GM19372 (cell line): ENCODE data around the gene TBC1D2B.

Source experiments
- ATAC-seq: cut with Tn5 transposase; IDR thresholded peaks from one replicate; pipeline ENCODE4 v1.9.1; 2021; ENCODE audit warnings: mild to moderate bottlenecking, low read depth, moderate library complexity; ENCODE audit not compliant: unreplicated experiment

TBC1D2B gene

DNA sequence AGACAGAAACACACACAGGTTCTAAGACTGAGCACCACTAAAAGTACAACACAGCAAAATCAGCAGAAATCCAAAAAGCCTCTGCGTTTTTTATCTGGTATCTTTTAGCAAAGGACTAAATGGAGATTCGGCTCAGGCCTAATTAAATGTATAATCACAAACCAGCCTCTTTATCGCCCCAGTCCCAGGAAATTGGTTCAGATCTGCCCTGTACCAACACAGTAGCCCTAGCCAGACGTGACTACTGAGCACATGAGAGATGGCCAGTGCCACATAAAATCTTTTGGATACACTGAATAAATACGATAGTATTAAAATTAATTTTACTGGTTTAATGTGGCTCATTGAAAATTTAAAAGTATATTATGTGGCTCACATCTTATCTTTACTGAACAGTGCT is 19.7 kb downstream of the TBC1D2B start:
- no peak for ATAC-seq

DNA sequence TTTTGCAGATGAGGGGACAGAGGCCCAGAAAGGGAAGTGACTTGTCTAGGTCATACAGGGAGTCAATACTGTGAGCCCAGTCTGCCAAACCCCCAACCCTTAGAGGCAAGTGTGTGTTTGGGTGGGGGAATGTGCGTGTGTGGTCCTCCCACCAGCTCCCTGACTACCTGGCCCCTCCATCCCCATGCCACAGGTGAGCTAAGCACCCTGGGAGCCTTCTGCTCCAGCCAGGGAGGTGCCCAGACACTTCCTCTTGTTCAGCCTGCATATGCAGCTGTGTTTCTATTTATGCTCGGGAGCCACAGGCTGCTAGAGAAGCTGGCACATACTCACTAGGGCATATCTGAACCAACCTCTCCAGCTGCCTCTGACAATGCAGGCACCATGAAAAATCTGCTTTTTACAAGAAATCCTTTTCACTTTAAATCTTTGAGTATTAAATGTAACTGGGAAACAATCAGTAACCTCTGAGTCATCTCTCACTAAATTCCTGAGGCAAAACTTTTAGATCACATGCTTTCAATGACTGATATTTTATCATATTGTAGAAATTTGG is 20.7 kb downstream of the TBC1D2B start:
- no peak for ATAC-seq

DNA sequence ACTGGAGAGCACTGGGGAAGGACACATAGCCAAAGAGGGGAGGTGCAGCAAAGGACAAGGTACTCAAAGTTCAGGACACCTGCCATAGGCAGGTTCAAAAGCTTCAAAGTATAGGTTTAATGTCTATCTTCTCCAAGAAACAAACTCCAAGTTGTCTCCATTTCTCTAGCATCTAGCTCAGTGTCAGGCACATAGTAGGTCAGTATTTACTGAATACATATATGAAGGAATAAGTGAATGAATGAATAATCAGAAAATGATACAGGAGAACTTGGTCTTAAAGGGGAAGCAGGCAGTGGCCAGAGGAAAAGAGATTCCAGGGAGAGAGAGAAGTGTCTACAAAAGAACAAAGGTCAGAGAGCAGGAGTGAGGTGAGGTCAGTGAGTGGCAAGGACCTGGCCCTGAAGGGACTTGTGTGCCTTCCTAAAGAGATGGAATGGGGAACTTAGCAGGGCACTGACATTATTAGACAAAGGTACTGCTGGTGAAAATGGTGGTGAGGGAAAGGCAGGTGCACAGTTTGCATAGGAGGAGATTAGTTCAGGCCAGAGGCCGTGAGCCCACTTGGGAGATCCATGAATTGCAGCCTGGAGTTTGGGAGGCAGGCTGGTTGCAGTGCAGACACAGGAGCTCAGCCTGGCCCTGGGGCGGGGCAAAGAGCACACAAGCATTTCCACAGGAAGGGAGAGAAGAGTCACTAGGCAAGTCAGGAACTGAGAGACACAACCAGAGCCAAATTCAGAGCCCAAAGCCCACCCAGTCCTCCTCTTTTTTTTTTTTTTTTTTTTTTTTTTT is 21.4 kb downstream of the TBC1D2B start:
- ATAC-seq, result no peak

DNA sequence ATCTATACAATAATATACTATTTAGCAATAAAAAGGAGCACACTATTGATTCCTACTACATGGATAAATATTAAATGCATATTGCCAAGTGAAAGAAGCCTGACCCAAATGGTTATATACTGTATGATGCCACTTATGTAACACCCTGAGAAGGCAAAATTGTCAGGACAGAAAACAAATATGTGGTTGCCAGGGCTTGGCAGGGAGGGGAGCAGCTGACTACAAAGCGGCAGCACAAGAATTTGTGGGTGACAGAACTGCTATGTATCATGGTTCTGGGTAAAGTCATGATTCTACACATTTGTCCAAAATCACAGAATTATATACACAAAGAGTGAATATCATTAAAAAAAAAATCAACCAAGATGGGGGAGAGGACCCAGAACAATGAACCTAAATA is 22.5 kb downstream of the TBC1D2B start:
- ATAC-seq, result no peak

DNA sequence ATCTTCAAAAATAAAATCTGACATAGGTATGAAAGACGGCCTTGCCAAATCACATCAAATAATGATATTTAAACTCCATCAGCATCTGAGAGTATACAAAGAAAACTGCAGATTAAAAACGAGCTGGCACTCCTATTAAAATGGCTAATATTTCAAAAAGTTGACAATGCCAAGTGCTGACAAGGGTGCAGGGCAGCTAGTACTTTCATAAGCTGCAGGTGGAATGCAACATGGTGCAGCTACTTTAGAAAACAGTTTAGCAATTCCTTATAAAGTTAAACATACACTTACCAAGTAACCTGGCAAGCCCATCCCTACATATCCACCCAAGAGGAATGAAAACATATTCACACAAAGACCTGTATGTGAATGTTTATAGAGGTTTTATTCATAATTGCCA is 23.0 kb downstream of the TBC1D2B start:
- no peak for ATAC-seq

DNA sequence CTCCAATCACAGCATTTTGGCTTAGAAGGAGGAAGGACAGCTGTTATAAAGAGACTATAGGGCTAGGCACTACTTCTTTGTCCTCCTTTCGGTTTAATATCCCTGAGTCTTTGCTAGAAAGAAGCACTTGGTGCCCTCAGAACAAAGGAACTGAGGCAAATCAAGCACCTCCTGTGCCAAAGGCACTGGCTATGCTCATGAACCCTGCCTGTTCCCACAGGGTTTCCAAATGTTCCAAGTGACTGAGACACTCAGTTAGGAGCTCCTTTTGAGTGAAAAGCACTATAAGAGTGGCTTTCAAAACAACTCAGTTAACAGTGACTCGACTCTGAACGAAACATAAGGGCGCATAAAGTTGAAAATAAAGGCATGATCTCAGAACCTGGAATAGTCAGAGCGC is 25.0 kb downstream of the TBC1D2B start:
- no peak for ATAC-seq

DNA sequence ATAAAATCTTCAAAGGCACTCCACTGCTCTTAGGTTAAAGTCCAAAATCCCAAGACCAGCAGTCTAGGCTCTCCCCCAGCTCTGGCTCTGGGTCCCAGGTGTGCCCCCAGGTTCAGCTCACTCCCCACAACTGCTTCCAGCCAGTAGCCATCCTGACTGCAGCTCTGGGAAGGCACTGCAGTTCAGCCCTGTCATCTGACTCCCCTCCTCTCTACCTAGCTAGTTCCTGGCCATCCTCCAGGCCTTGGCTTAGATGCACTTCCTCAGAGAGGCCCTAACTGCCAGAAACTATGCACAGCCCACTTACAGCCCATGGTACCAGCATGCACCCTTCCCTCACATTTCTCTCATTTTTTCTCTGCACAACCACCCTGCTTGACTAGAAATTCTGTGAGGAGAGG is 25.5 kb downstream of the TBC1D2B start:
- no peak for ATAC-seq

DNA sequence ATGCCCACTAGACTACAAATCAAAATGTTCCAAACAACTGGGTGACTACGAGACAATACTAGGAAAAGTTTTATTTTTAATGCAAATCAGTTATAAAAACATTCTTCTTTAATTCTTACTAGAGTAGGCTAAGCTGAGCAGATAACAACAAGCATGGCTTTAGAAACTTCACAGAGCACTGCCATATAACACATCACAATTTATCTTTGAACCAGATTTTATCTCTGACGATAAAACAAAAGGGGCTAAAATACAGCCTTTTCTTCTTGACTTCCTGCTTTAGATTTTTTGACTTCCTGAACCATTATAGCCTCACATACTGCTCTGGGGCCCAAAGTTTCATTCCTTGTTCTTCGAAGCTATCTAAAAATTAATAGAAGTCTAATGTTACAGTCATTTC is 25.9 kb downstream of the TBC1D2B start:
- no peak for ATAC-seq

DNA sequence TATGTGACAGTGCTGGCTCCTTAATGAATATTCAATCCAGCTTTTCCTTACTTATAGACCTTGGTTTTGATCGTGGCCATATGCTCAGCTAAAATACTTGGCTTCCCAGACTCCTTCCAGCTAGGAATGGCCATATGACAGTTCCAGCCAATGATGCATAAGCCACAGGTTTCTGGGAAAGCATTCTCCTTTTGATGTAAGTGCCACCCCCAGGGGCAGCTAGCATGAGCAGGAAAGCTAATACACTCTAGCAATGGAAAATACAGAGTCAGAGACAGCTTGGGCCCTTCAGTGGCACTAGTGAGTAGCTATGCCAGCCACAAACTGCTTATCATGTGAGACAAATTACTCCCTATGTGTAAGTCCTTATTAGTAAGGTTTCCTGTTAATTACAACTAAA is 26.7 kb downstream of the TBC1D2B start:
- ATAC-seq, result no peak

DNA sequence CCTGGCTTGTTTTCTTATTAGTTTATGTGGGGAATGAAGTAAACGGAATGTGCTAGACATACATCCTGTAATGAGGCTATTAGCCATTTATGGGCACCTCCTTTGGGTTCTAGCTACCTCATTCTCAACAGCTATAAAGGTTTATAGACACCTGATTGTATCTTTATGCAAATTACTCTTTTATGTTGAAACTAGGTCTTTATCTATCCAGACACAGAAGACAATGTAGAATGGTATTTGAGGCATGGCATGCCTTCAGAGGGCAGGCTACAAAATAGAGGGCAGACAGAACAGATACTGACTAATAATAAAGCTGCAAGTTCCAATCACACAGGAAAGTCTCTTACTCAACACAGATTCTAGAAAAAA is 27.1 kb downstream of the TBC1D2B start:
- peak; percentile 14 for ATAC-seq

DNA sequence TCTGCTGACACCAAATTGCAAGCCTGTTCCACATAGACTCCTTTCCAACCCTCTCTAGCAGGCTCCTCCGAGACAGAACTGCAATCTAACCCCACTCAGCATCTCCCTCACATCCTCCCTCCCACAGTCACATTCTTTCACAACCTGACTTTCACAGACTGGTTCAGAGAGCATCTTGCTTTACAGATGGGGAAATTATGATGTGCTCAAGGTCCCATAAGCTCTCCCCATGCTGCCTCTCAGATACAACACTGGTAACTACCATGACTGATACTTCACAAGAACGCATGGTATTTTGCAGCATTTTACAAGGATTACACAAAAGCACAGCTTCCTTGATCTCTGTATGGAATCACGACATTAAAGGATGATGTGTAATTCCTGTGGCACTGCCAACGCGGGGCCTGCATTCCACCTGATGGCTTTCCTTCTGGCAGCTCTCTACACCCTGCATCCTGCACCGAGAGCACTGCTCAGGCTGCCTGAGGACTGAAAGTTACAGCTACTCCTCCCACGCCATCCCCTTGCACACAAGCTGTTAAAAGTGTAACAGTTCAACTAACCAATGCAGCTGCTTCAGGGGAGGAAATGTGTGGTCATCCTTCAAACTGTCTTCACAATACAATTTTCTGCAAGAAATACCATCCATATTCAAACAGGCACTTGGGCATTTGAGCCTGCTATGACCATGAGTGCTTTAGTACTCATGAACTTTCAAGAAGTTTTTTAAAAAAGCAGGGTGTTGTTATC is 27.6 kb downstream of the TBC1D2B start:
- ATAC-seq, result peak; percentile 93

DNA sequence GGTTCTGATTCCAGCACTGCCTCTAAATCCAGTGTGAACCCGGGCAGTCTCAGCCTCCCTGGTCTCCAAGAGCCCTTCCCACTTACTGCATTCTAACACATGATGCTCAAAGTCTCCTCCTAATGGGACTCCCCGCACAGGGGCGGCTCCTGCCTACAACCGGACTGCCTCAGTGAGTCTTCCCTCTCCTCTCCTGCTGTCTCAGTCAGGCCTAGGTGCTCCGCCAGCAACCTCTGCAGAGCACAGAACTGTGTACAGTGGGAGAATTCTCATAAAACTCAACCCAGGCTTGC is 28.9 kb downstream of the TBC1D2B start:
- no peak for ATAC-seq

DNA sequence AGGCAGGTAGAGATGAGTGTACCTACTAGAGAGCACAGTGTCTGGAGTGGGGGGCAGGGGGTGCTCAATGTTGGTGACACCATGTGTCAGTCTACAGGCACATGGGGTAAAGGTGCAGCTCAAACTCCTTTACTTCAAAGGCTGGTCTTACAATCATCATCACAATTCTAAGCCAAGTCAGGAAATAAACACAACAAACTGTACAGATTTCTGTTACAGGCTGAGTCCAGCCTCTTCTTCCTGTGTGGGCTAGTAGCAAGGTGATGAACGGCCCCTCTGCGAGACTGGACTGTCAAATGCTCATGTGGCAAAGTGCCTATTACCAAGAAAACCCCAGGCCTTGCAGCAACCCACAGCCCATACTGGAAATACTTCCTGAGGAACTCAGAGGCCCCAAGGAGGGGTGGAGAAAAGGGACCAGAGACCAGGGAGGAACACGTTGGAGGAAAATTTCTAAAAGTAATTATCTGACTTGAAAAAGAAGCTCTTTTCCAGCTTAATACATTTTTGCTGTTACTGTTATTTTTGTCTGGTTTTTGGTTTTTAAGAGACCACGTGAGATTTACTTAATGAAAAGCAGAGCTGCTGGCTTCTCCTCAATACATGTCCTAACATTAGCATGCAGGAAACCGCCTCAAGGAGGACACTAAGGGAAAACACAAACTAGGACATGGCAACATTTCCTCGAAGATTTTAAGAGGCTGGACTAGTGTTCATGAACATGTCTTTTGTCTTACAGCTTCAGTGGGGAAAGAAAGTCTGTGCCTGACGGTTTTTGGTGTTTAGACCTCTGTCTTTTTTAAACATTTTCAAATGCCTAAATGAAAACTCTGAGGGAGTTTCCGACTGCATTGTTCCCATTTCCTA is 29.5 kb downstream of the TBC1D2B start:
- ATAC-seq, result no peak

DNA sequence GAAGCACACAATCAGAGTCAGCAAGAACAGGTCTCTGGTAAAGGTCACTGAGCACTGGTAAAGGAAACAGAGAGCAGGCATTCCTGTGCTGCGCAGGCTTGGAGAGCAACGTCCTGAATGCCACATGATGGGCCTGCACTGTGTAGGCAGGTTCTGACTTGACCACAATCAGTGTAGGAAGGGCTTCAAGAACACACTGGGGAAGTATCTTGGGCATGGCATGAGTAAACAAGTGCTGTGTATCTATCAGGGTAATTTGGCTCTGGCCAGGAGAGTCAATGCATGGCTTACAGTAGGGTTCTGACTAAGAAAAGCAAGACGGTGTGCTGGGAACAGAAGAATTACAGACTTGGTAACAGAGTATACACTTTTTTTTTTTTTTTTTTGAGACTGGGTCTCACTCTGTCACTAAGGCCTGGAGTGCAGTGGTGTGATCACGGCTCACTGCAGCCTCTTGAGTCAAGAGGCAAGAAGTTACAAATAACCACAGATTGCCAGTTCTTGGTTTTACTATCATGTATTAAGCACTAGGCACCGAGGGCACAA is 30.6 kb downstream of the TBC1D2B start:
- ATAC-seq, result no peak

DNA sequence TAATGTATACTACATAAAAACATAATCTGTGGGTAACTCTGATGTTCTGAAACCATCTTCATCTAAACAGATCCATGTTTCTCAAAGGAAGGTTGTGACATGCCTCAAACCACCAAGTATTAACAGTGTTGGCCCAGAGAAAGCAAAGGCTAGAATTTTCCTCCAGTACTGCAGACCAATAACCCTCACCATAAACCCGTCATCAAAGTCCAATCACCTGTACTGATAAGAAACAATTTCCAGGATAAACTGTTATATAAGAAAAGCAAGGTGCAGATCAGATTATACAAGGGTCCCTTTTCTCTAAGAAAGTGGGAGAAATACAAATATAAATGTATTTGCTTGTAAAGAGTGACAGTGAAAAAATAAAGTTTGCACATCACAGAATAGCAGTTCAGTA is 32.3 kb downstream of the TBC1D2B start:
- ATAC-seq, result no peak

DNA sequence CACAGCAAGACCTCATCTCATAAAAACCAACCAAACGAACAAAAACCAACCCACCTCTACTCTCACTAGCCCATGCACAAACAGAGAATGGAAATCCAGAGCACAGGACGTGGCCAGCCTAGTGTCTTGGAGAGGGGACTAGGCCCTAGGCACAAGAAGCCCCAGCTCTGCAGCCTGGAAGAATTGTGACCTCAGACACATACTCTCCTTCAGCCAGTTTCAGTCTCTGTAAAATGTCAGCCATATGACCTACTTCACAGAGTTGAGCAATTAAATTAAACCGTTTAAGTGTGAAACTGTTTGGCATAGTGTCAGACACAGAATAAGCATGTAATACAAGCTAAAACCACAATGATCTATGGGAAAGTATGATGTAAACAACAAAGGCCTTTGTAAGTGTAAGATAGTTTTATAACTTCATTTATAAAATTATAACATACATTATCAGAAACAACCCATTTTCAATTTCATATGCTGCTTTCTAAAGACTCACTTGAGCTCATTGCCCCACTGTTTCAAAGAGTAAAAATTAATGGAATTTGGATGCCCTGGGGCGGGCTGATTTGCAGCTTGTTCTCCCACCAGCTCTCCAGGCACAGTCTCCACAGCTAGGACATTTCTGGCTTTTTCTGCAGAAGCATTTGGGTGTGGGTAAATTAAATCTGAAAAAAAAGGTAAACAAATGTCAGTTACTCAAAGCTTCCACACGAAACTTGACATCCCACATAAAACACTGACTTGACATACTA is 32.9 kb downstream of the TBC1D2B start:
- no peak for ATAC-seq

DNA sequence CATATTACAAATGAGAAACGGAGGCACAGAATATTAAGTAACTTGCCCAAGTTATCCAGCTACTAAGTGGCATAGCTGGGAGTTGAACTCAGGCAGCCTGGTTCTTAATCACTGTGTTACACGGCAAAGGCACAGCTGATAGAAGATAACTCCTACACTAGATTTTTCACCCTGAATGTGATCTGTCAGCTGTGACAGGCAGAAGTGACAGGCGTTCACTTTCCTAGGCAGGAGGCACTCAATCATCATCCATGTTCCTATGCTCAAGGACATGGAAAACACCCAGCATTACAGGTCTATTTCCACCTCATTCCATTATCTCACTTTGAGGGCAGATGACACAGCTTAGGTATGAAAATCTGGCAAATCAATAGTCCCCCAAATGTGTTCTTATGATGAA is 35.6 kb downstream of the TBC1D2B start:
- no peak for ATAC-seq

DNA sequence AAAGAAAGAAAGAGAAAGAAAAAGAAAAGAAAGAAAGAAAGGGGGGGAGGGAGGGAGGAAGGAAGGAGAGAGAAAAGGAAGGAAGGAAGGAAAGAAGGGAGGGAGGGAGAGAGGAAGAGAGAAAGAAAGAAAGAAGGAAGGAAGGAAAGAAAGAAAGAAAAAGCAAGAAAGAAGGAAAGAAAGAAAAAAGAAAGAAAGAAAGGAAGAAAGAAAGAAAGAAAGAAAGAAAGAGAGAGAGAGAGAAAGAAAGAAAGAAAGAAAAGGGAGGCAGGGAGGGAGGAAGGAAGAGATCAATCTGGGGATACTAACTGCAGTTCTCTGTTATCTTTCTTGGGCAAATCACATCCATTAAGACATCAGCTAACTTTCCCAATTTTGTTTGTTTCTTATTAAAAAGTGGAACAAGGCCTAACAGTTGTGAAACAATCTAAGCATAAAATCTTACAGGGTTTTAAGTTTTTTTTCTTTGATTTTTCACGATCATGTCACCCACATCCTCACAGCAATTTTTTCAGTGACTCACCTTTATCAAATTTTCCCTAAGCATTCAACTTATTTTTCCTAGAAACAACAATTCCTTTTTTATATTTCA is 36.8 kb downstream of the TBC1D2B start:
- no peak for ATAC-seq

DNA sequence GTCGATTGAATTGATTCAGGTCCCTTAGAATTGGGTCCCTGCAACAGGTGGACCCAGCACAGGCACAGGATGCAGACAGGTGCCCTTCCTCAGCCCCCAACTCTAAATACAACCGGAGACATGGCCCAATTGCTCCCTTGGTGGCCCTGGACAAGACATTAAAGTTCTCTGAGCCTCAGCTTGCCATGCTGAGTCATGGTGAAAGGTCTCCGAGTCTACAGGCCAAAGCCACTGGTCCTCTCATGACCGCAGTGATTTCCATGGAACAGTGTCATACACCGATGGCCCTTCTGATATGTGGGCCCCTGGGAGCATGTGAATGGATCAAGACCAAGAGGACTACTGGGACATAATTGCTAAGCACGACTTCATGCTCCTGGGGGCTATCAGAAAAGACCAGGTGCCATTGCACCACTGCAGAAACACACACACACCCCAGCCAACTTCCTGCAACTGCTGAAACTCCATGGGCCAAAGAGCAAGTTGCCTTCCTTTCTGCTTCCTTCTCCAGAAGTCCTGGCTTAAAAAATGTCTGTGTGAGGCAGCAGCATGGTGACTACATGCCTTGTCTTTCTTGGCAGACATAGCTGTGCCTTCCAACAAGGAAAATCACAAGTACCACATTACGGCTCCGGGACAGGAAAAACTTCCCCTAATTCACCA is 38.8 kb downstream of the TBC1D2B start:
- no peak for ATAC-seq
